SK-N-SH (cell line): Measurements from ENCODE around the gene LRMDA. TPM values are rescaled to one million over a fixed set of nuclear protein-coding genes. Genes with fewer than 3 reads are reported as not detected.

ENCODE experiments used
- CTCF ChIA-PET: fragments of 300-600, 350-600 bp; formaldehyde crosslinking; extraction: SDS; loops from one replicate; lab custom pipeline; 2021; lab: Yijun Ruan, JAX
- POLR2A ChIA-PET: fragments of 350-600 bp; sonication (Branson Sonifier 250); formaldehyde crosslinking; extraction: SDS; loops from one replicate; lab custom pipeline; 2020; ENCODE audit warnings: antibody characterized with exemption, inconsistent platforms; lab: Yijun Ruan, JAX
- DNase-seq: peaks from one replicate; pipeline ENCODE4 v3.0.0; 2012
- H2AFZ ChIP-seq: fragments of 200-600 bp; sonication (generic); 2 replicates; pipeline ENCODE4 v1.8.1; 2016; ENCODE audit warnings: antibody characterized with exemption, mild to moderate bottlenecking, low read depth
- H3F3A ChIP-seq: fragments of 200-600 bp; sonication (generic); replicated peaks from 2 replicates; pipeline ENCODE3; 2016; ENCODE audit warnings: antibody characterized with exemption, mild to moderate bottlenecking; ENCODE audit not compliant: insufficient read depth
- H3K27ac ChIP-seq, 2 experiments: fragments of 200-500 bp in 1 of 2; fragments of 200-600 bp in 1 of 2; sonication (Bioruptor generic) in 1 of 2; sonication (generic), shearing (Covaris generic) in 1 of 2; 2 replicates each; pipeline versions ENCODE4 v1.5.1 to v1.6.1; 2014 to 2016; ENCODE audit warnings: low read depth in 2 of 2, inconsistent platforms in 1 of 2, low read length in 1 of 2, mild to moderate bottlenecking in 1 of 2, mixed read lengths in 1 of 2
- H3K27me3 ChIP-seq: fragments of 200-600 bp; sonication (generic), shearing (Covaris generic); 2 replicates; pipeline ENCODE4 v1.6.1; 2016; ENCODE audit warnings: mixed run types; ENCODE audit not compliant: insufficient read depth
- H3K36me3 ChIP-seq, 2 experiments: fragments of 200-500 bp in 1 of 2; fragments of 200-600 bp in 1 of 2; sonication (Bioruptor generic) in 1 of 2; sonication (generic) in 1 of 2; replicated peaks in 1 of 2; 2 replicates each; pipeline versions ENCODE3 to v1.5.1; 2014 to 2016; ENCODE audit warnings: low read length in 1 of 2, mild to moderate bottlenecking in 1 of 2; ENCODE audit not compliant: insufficient read depth in 2 of 2, control insufficient read depth in 1 of 2
- H3K4me1 ChIP-seq, 2 experiments: fragments of 200-500 bp in 1 of 2; fragments of 200-600 bp in 1 of 2; sonication (Bioruptor generic) in 1 of 2; sonication (generic), shearing (Covaris generic) in 1 of 2; 2 replicates each; pipeline versions ENCODE4 v1.5.1 to v1.6.1; 2014 to 2016; ENCODE audit warnings: low read depth in 1 of 2, low read length in 1 of 2, mixed run types in 1 of 2; ENCODE audit not compliant: insufficient read depth in 2 of 2, control insufficient read depth in 1 of 2
- H3K4me2 ChIP-seq: fragments of 200-600 bp; sonication (generic), shearing (Covaris generic); 2 replicates; pipeline ENCODE4 v1.6.1; 2017; ENCODE audit warnings: mixed run types
- H3K4me3 ChIP-seq, 2 experiments: fragments of 200-500 bp in 1 of 2; fragments of 200-600 bp in 1 of 2; sonication (Bioruptor generic) in 1 of 2; sonication (generic), shearing (Covaris generic) in 1 of 2; 2 replicates each; pipeline versions ENCODE4 v1.5.1 to v1.8.1; 2014 to 2016; ENCODE audit warnings: low read depth in 2 of 2, inconsistent platforms in 1 of 2, low read length in 1 of 2, mild to moderate bottlenecking in 1 of 2, mixed read lengths in 1 of 2, moderate library complexity in 1 of 2
- H3K79me2 ChIP-seq: fragments of 200-600 bp; sonication (generic); 2 replicates; pipeline ENCODE4 v1.8.1; 2017; ENCODE audit warnings: mild to moderate bottlenecking; ENCODE audit not compliant: insufficient read depth
- H3K9ac ChIP-seq: fragments of 200-600 bp; sonication (generic); 2 replicates; pipeline ENCODE4 v1.6.1; 2017; ENCODE audit warnings: mixed run types
- H3K9me2 ChIP-seq: fragments of 200-600 bp; sonication (generic); 2 replicates; pipeline ENCODE4 v1.6.1; 2017; ENCODE audit warnings: mixed run types
- H3K9me3 ChIP-seq: fragments of 200-600 bp; sonication (generic); 2 replicates; pipeline ENCODE4 v1.6.1; 2017; ENCODE audit warnings: mixed run types, mild to moderate bottlenecking, moderate library complexity
- H4K20me1 ChIP-seq: fragments of 200-600 bp; sonication (generic); 2 replicates; pipeline ENCODE4 v1.6.1; 2017; ENCODE audit warnings: mild to moderate bottlenecking, mixed run types; ENCODE audit not compliant: insufficient read depth
- ELF1 ChIP-seq: IDR thresholded peaks from 2 replicates; pipeline ENCODE4 v1.4.0; 2012
- EZH2phosphoT487 ChIP-seq: fragments of 200-600 bp; sonication (generic); IDR thresholded peaks from 2 replicates; pipeline ENCODE4 v1.6.1; 2017; ENCODE audit warnings: low read depth, mixed run types, mild to moderate bottlenecking, antibody characterized with exemption, moderate library complexity, borderline replicate concordance
- FOSL2 ChIP-seq: IDR thresholded peaks from 2 replicates; pipeline ENCODE4 v1.4.0; 2012; ENCODE audit warnings: low read depth, mild to moderate bottlenecking, moderate library complexity, borderline replicate concordance
- FOXM1 ChIP-seq: IDR thresholded peaks from 2 replicates; pipeline ENCODE4 v1.4.0; 2012; ENCODE audit warnings: low read depth, mild to moderate bottlenecking
- GABPA ChIP-seq: IDR thresholded peaks from 2 replicates; pipeline ENCODE4 v1.4.0; 2012; ENCODE audit warnings: low read depth, mild to moderate bottlenecking
- RFX5 ChIP-seq: IDR thresholded peaks from 2 replicates; pipeline ENCODE4 v1.6.1; 2012; ENCODE audit warnings: mild to moderate bottlenecking, improper control_type of control experiment, low read length
- RXRA ChIP-seq: IDR thresholded peaks from 2 replicates; pipeline ENCODE4 v1.4.0; 2012; ENCODE audit warnings: low read depth, mild to moderate bottlenecking, borderline replicate concordance
- WGBS: methylation state at CpG from one replicate; pipeline ENCODE4 v1.1.6; 2017; ENCODE audit warnings: low lambda C conversion rate; 5-methylcytosine and 5-hydroxymethylcytosine counted together
- polyA plus RNA-seq, 3 experiments: library from polyadenylated mRNA; depleted of rRNA; stranded (reverse); fragments of >200 nt; gene quantifications; 2 replicates each; pipeline ENCODE4 v1.2.3, GENCODE V29; 2012
- TF ChIP-seq, protein P1 (sequence below): fragments of 150-350 bp; IDR thresholded peaks from 2 replicates; pipeline ENCODE4 v1.6.1; 2017; ENCODE audit warnings: antibody characterized with exemption, low read length, low read depth, borderline replicate concordance
- TF ChIP-seq, protein P2 (sequence below): IDR thresholded peaks from 2 replicates; pipeline ENCODE4 v1.4.0; 2012; ENCODE audit warnings: low read depth
- TF ChIP-seq, protein P3 (sequence below): fragments of 150-350 bp; IDR thresholded peaks from 2 replicates; pipeline ENCODE4 v1.6.1; 2016; ENCODE audit warnings: mild to moderate bottlenecking, low read depth, low read length
- TF ChIP-seq, protein P4 (sequence below): IDR thresholded peaks from 2 replicates; pipeline ENCODE4; 2012
- TF ChIP-seq, protein P5 (sequence below): IDR thresholded peaks from 2 replicates; pipeline ENCODE4 v1.6.1; 2012; ENCODE audit warnings: mild to moderate bottlenecking, low read depth, low read length, moderate library complexity
- TF ChIP-seq, protein P6 (sequence below): IDR thresholded peaks from 2 replicates; pipeline ENCODE4 v1.4.0; 2012; ENCODE audit warnings: low read depth, borderline replicate concordance

LRMDA gene
- polyA plus RNA-seq, 1 of the 3 experiments (the other 2 are of a cell fraction): 0.95 TPM

DNA sequence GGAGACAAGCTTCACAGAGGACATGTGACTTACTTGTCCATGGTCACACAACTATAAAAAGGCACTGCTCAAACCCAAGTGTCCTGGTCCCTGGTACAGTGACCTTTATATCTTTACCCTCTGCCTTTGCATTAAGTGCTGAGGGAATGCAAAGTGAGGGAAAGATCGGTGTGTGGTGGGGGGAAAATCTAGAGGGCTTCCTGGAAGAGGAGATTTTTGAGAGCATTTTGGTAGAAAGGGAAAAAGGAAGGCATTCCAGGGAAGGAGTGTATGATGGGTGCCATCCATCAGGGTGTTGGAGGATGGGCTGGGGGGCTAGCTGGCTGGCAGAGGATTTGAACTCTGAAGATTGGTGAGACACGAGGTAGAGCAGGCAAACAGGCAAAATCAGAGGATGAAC, 39.2 kb upstream of the LRMDA start:
- 69% methylated on average over 2 of the region's 2 CpGs for WGBS
- POLR2A ChIA-PET: no interaction called here
- no peaks in the 10 kb centered on the region for H3K9me3 ChIP-seq

DNA sequence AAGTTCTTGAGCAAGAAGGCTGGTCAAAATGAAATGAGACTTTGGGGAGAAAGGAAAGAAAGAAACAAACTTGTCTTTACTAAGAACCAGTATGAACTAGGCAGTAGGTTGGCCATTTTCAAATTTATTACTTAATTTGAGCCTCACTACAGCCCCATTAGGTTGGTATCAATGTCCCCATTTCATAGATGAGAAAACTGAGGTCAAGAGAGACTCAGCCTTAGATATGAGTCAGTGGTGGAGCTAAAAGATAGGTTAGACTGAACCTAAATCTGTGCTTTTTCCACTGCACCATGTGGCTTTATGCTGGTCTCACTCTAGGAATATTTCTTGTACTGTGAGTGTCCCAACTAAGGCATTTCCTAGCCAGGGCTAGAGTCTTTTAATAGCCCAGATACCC, 38.7 kb upstream of the LRMDA start:
- CTCF ChIA-PET: interaction anchor here (1.8 kb wide), 1 partner anchor 643 kb away, joined by 4 read pairs; no protein-coding TSS in a partner anchor
- H4K20me1 ChIP-seq: peaks cover 6% of the 10 kb centered on the region

More for the DNA sequence above, 39.2 kb upstream of the LRMDA start:
- CTCF ChIA-PET: interaction anchor here (1.8 kb wide), 1 partner anchor 644 kb away, joined by 4 read pairs; no protein-coding TSS in a partner anchor
- Histone ChIP-seq H2AFZ (no peak overlapping the region), H3K4me3 (no peak overlapping the region), H3K36me3 (peaks cover 0 to 17% of the 10 kb centered on the region in 2 experiments), H3K9ac (no peak overlapping the region), H3K79me2 (peaks cover 2% of the 10 kb centered on the region; the same call in 1 of the 2 replicates), H3K27me3 (no peaks in the 10 kb centered on the region), H3K4me1 (no peaks in the 10 kb centered on the region), H3K9me2 (no peaks in the 10 kb centered on the region), H4K20me1 (peaks cover 2% of the 10 kb centered on the region; the same call in 1 of the 2 replicates), H3K4me2 (no peak overlapping the region), H3F3A (peaks cover 4% of the 10 kb centered on the region), H3K27ac (no peak overlapping the region)
- TF ChIP-seq, protein P1, sequence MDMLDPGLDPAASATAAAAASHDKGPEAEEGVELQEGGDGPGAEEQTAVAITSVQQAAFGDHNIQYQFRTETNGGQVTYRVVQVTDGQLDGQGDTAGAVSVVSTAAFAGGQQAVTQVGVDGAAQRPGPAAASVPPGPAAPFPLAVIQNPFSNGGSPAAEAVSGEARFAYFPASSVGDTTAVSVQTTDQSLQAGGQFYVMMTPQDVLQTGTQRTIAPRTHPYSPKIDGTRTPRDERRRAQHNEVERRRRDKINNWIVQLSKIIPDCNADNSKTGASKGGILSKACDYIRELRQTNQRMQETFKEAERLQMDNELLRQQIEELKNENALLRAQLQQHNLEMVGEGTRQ: no peak
- TF ChIP-seq RFX5 (no peak), GABPA (no peak)
- TF ChIP-seq, protein P2, sequence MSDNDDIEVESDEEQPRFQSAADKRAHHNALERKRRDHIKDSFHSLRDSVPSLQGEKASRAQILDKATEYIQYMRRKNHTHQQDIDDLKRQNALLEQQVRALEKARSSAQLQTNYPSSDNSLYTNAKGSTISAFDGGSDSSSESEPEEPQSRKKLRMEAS: no peak
- TF ChIP-seq, protein P3, sequence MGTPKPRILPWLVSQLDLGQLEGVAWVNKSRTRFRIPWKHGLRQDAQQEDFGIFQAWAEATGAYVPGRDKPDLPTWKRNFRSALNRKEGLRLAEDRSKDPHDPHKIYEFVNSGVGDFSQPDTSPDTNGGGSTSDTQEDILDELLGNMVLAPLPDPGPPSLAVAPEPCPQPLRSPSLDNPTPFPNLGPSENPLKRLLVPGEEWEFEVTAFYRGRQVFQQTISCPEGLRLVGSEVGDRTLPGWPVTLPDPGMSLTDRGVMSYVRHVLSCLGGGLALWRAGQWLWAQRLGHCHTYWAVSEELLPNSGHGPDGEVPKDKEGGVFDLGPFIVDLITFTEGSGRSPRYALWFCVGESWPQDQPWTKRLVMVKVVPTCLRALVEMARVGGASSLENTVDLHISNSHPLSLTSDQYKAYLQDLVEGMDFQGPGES: no peak
- no peak for DNase-seq

More for the DNA sequence above, 38.7 kb upstream of the LRMDA start:
- no peaks in the 10 kb centered on the region for H3K27me3 ChIP-seq
- TF ChIP-seq, protein P4, sequence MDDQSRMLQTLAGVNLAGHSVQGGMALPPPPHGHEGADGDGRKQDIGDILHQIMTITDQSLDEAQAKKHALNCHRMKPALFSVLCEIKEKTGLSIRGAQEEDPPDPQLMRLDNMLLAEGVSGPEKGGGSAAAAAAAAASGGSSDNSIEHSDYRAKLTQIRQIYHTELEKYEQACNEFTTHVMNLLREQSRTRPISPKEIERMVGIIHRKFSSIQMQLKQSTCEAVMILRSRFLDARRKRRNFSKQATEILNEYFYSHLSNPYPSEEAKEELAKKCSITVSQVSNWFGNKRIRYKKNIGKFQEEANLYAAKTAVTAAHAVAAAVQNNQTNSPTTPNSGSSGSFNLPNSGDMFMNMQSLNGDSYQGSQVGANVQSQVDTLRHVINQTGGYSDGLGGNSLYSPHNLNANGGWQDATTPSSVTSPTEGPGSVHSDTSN: no peak
- no peak for TF ChIP-seq RFX5
- no peak for TF ChIP-seq RXRA
- no peak for TF ChIP-seq EZH2phosphoT487
- no peak for TF ChIP-seq FOXM1
- TF ChIP-seq, protein P5, sequence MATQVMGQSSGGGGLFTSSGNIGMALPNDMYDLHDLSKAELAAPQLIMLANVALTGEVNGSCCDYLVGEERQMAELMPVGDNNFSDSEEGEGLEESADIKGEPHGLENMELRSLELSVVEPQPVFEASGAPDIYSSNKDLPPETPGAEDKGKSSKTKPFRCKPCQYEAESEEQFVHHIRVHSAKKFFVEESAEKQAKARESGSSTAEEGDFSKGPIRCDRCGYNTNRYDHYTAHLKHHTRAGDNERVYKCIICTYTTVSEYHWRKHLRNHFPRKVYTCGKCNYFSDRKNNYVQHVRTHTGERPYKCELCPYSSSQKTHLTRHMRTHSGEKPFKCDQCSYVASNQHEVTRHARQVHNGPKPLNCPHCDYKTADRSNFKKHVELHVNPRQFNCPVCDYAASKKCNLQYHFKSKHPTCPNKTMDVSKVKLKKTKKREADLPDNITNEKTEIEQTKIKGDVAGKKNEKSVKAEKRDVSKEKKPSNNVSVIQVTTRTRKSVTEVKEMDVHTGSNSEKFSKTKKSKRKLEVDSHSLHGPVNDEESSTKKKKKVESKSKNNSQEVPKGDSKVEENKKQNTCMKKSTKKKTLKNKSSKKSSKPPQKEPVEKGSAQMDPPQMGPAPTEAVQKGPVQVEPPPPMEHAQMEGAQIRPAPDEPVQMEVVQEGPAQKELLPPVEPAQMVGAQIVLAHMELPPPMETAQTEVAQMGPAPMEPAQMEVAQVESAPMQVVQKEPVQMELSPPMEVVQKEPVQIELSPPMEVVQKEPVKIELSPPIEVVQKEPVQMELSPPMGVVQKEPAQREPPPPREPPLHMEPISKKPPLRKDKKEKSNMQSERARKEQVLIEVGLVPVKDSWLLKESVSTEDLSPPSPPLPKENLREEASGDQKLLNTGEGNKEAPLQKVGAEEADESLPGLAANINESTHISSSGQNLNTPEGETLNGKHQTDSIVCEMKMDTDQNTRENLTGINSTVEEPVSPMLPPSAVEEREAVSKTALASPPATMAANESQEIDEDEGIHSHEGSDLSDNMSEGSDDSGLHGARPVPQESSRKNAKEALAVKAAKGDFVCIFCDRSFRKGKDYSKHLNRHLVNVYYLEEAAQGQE: no peak
- TF ChIP-seq, protein P2: no peak
- TF ChIP-seq, protein P6, sequence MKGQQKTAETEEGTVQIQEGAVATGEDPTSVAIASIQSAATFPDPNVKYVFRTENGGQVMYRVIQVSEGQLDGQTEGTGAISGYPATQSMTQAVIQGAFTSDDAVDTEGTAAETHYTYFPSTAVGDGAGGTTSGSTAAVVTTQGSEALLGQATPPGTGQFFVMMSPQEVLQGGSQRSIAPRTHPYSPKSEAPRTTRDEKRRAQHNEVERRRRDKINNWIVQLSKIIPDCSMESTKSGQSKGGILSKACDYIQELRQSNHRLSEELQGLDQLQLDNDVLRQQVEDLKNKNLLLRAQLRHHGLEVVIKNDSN: no peak
- TF ChIP-seq, protein P3: no peak
- TF ChIP-seq ELF1: no peak
- no peak for TF ChIP-seq FOSL2
- TF ChIP-seq, all 33 proteins: peak for 0
- Histone ChIP-seq H3K36me3 (peaks cover 3 to 22% of the 10 kb centered on the region in 2 experiments), H3K4me3 (no peak overlapping the region), H3F3A (peaks cover 4% of the 10 kb centered on the region), H3K79me2 (peaks cover 6% of the 10 kb centered on the region), H3K9ac (no peak overlapping the region), H3K9me3 (no peaks in the 10 kb centered on the region), H3K9me2 (no peaks in the 10 kb centered on the region), H3K4me2 (no peak overlapping the region), H3K27ac (no peak overlapping the region), H3K4me1 (no peaks in the 10 kb centered on the region; a peak in 1 of 4 replicates), H2AFZ (no peak overlapping the region)
- DNase-seq: no peak
- POLR2A ChIA-PET: no interaction called here
